Dendritic cell treated with granulocyte-macrophage colony-stimulating factor and Interleukin-4, amounts not matched to agents 40 ng/mL and 50 ng/mL, for 4 days (primary cell): ENCODE results near the gene PRKAG3.

Experiments
- H3K27ac Mint-ChIP-seq: one replicate; pipeline ENCODE4 v1.8.0; 2022; ENCODE audit warnings: mild to moderate bottlenecking, mixed read lengths
- H3K27me3 Mint-ChIP-seq: one replicate; pipeline ENCODE4 v1.8.0; 2022; ENCODE audit warnings: mild to moderate bottlenecking, mixed read lengths
- H3K36me3 Mint-ChIP-seq: one replicate; pipeline ENCODE4 v1.8.0; 2022; ENCODE audit warnings: low read depth, mixed read lengths
- H3K4me1 Mint-ChIP-seq: one replicate; pipeline ENCODE4 v1.8.0; 2022; ENCODE audit warnings: low read depth, mixed read lengths
- H3K4me3 Mint-ChIP-seq: one replicate; pipeline ENCODE4 v1.8.0; 2022; ENCODE audit warnings: mild to moderate bottlenecking, moderate library complexity, mixed read lengths
- H3K9me3 Mint-ChIP-seq: one replicate; pipeline ENCODE4 v1.8.0; 2022; ENCODE audit warnings: mixed read lengths
- intact Hi-C: fragments of 100-400 bp; cut with micrococcal nuclease; formaldehyde crosslinking; loops from one replicate; pipeline ENCODE4 v1.15.0; 2022

PRKAG3 gene

GRCh38 chr2:218839430-218839829 is 7.8 kb upstream of the PRKAG3 start:
- intact Hi-C loops: no loop called here
- Mint-ChIP-seq H3K4me1 (peaks cover 16% of the 10 kb centered on the region), H3K36me3 (no peaks in the 10 kb centered on the region), H3K9me3 (peaks cover 19% of the 10 kb centered on the region), H3K27ac (no peak overlapping the region), H3K27me3 (peaks cover 26% of the 10 kb centered on the region), H3K4me3 (no peak overlapping the region)

GRCh38 chr2:218837495-218837894 is 5.9 kb upstream of the PRKAG3 start:
- Mint-ChIP-seq H3K27ac (no peak overlapping the region), H3K4me3 (no peak overlapping the region), H3K4me1 (peaks cover 26% of the 10 kb centered on the region), H3K9me3 (peaks cover 15% of the 10 kb centered on the region), H3K36me3 (no peaks in the 10 kb centered on the region), H3K27me3 (peaks cover 26% of the 10 kb centered on the region)
- intact Hi-C loops: no loop called here

GRCh38 chr2:218834685-218835084 is 3.1 kb upstream of the PRKAG3 start:
- no peak overlapping the region for H3K27ac Mint-ChIP-seq

GRCh38 chr2:218833023-218833609 is 1.5 kb upstream of the PRKAG3 start:
- Mint-ChIP-seq H3K27me3 (peaks cover 42% of the 10 kb centered on the region), H3K4me3 (no peak overlapping the region)
- intact Hi-C loops: no loop called here

More at GRCh38 chr2:218834685-218835084, 3.1 kb upstream of the PRKAG3 start:
- H3K9me3 Mint-ChIP-seq: peaks cover 15% of the 10 kb centered on the region
- H3K36me3 Mint-ChIP-seq: no peaks in the 10 kb centered on the region
- peaks cover 38% of the 10 kb centered on the region for H3K4me1 Mint-ChIP-seq
- H3K4me3 Mint-ChIP-seq: no peak overlapping the region
- peaks cover 41% of the 10 kb centered on the region for H3K27me3 Mint-ChIP-seq
- intact Hi-C loops: no loop called here

GRCh38 chr2:218832520-218832919 is 917 bp upstream of the PRKAG3 start:
- Mint-ChIP-seq H3K27ac (no peak overlapping the region), H3K4me3 (no peak overlapping the region), H3K36me3 (no peaks in the 10 kb centered on the region), H3K27me3 (peaks cover 47% of the 10 kb centered on the region), H3K9me3 (peaks cover 8% of the 10 kb centered on the region), H3K4me1 (peaks cover 23% of the 10 kb centered on the region)
- intact Hi-C loops: no loop called here

More at GRCh38 chr2:218833023-218833609, 1.5 kb upstream of the PRKAG3 start:
- H3K36me3 Mint-ChIP-seq: no peaks in the 10 kb centered on the region
- peaks cover 29% of the 10 kb centered on the region for H3K4me1 Mint-ChIP-seq
- H3K9me3 Mint-ChIP-seq: peaks cover 14% of the 10 kb centered on the region
- H3K27ac Mint-ChIP-seq: no peak overlapping the region

GRCh38 chr2:218832081-218832480 is 478 bp upstream of the PRKAG3 start:
- Mint-ChIP-seq H3K27ac (no peak overlapping the region), H3K4me3 (no peak overlapping the region), H3K9me3 (peaks cover 4% of the 10 kb centered on the region), H3K4me1 (peaks cover 26% of the 10 kb centered on the region), H3K27me3 (peaks cover 51% of the 10 kb centered on the region), H3K36me3 (no peaks in the 10 kb centered on the region)
- intact Hi-C loops: no loop called here

- no peak overlapping the region for H3K27ac Mint-ChIP-seq
- peaks cover 35% of the 10 kb centered on the region for H3K4me1 Mint-ChIP-seq
- H3K4me3 Mint-ChIP-seq: no peak overlapping the region
- H3K27me3 Mint-ChIP-seq: peaks cover 53% of the 10 kb centered on the region
- H3K9me3 Mint-ChIP-seq: no peaks in the 10 kb centered on the region
- intact Hi-C loops: no loop called here
- no peaks in the 10 kb centered on the region for H3K36me3 Mint-ChIP-seq
Observed at GRCh38 chr2:218830526-218831306, 887 bp downstream of the PRKAG3 start.

- no peak overlapping the region for H3K27ac Mint-ChIP-seq
- H3K4me3 Mint-ChIP-seq: no peak overlapping the region
- peaks cover 52% of the 10 kb centered on the region for H3K27me3 Mint-ChIP-seq
- H3K36me3 Mint-ChIP-seq: no peaks in the 10 kb centered on the region
- intact Hi-C loops: no loop called here
- peaks cover 40% of the 10 kb centered on the region for H3K4me1 Mint-ChIP-seq
- H3K9me3 Mint-ChIP-seq: no peaks in the 10 kb centered on the region
Observed at GRCh38 chr2:218829868-218830451, 1.6 kb downstream of the PRKAG3 start.

GRCh38 chr2:218828477-218828778 is 3.2 kb downstream of the PRKAG3 start:
- Mint-ChIP-seq H3K4me1 (peaks cover 39% of the 10 kb centered on the region), H3K27me3 (peaks cover 47% of the 10 kb centered on the region), H3K9me3 (no peaks in the 10 kb centered on the region), H3K36me3 (no peaks in the 10 kb centered on the region), H3K27ac (no peak overlapping the region), H3K4me3 (no peak overlapping the region)
- intact Hi-C loops: no loop called here

GRCh38 chr2:218827701-218828476 is 3.7 kb downstream of the PRKAG3 start:
- H3K9me3 Mint-ChIP-seq: no peaks in the 10 kb centered on the region
- peaks cover 43% of the 10 kb centered on the region for H3K27me3 Mint-ChIP-seq
- H3K4me3 Mint-ChIP-seq: no peak overlapping the region
- peak overlapping the region; percentile 16 for H3K27ac Mint-ChIP-seq
- intact Hi-C loops: no loop called here
- H3K4me1 Mint-ChIP-seq: peaks cover 33% of the 10 kb centered on the region
- H3K36me3 Mint-ChIP-seq: no peaks in the 10 kb centered on the region

GRCh38 chr2:218826791-218827190 is 4.8 kb downstream of the PRKAG3 start:
- Mint-ChIP-seq H3K36me3 (no peaks in the 10 kb centered on the region), H3K27me3 (peaks cover 37% of the 10 kb centered on the region), H3K9me3 (no peaks in the 10 kb centered on the region), H3K4me3 (no peak overlapping the region), H3K4me1 (peaks cover 37% of the 10 kb centered on the region), H3K27ac (peak overlapping the region; percentile 16)
- intact Hi-C loops: no loop called here

GRCh38 chr2:218824004-218824403 is 7.6 kb downstream of the PRKAG3 start:
- Mint-ChIP-seq H3K27me3 (peaks cover 31% of the 10 kb centered on the region), H3K36me3 (no peaks in the 10 kb centered on the region), H3K4me1 (peaks cover 50% of the 10 kb centered on the region), H3K4me3 (no peak overlapping the region), H3K9me3 (no peaks in the 10 kb centered on the region), H3K27ac (no peak overlapping the region)
- intact Hi-C loops: no loop called here

GRCh38 chr2:218823196-218823855 is 8.3 kb downstream of the PRKAG3 start:
- Mint-ChIP-seq H3K9me3 (no peaks in the 10 kb centered on the region), H3K4me1 (peaks cover 57% of the 10 kb centered on the region), H3K27me3 (peaks cover 30% of the 10 kb centered on the region), H3K36me3 (no peaks in the 10 kb centered on the region), H3K4me3 (no peak overlapping the region), H3K27ac (no peak overlapping the region)
- intact Hi-C loops: no loop called here
